GM19238 (cell line): Measurements from ENCODE around the gene LNPEP.

Experiments used
- DNase-seq: peaks from one replicate; pipeline ENCODE4 v3.0.0; 2011; ENCODE audit warnings: low spot score; ENCODE audit not compliant: insufficient read length

LNPEP gene

GRCh38 chr5:96957254-96958049, 21.6 kb downstream of the LNPEP start:
- no peak for DNase-seq

GRCh38 chr5:96958977-96959376, 23.1 kb downstream of the LNPEP start:
- DNase-seq: no peak

- no peak for DNase-seq
These were observed 25.2 kb downstream of the LNPEP start for GRCh38 chr5:96961053-96961452.

- no peak for DNase-seq
These were observed 26.7 kb downstream of the LNPEP start for GRCh38 chr5:96962540-96962991.

GRCh38 chr5:96963267-96963666, 27.4 kb downstream of the LNPEP start:
- no peak for DNase-seq

- DNase-seq: no peak
These were observed 30.9 kb downstream of the LNPEP start for GRCh38 chr5:96966801-96967200.

- DNase-seq: no peak
These were observed 31.5 kb downstream of the LNPEP start for GRCh38 chr5:96967400-96967799.

- DNase-seq: no peak
These were observed 32.2 kb downstream of the LNPEP start for GRCh38 chr5:96968074-96968473.

- DNase-seq: no peak
These were observed 32.7 kb downstream of the LNPEP start for GRCh38 chr5:96968614-96969013.

- DNase-seq: no peak
These were observed 33.5 kb downstream of the LNPEP start for GRCh38 chr5:96969366-96969765.

- no peak for DNase-seq
These were observed 36.9 kb downstream of the LNPEP start for GRCh38 chr5:96972599-96973334.

- no peak for DNase-seq
These were observed 37.9 kb downstream of the LNPEP start for GRCh38 chr5:96973532-96974401.

- DNase-seq: no peak
These were observed 39.8 kb downstream of the LNPEP start for GRCh38 chr5:96975656-96976055.

- DNase-seq: no peak
These were observed 41.3 kb downstream of the LNPEP start for GRCh38 chr5:96977228-96977627.

GRCh38 chr5:96978812-96979449, 43.1 kb downstream of the LNPEP start:
- DNase-seq: no peak

- DNase-seq: no peak
These were observed 48.8 kb downstream of the LNPEP start for GRCh38 chr5:96984506-96985192.

- no peak for DNase-seq
These were observed 50.6 kb downstream of the LNPEP start for GRCh38 chr5:96986450-96986849.

GRCh38 chr5:96990102-96990501, 54.2 kb downstream of the LNPEP start:
- no peak for DNase-seq

- no peak for DNase-seq
These were observed 55.8 kb downstream of the LNPEP start for GRCh38 chr5:96991708-96992107.

- DNase-seq: no peak
These were observed 57.9 kb downstream of the LNPEP start for GRCh38 chr5:96993760-96994159.

- DNase-seq: no peak
These were observed 58.6 kb downstream of the LNPEP start for GRCh38 chr5:96994493-96994892.
